SK-N-SH (cell line): ENCODE measurements around the gene ALDH6A1. TPM values are rescaled to one million over a fixed set of nuclear protein-coding genes. Genes with fewer than 3 reads are reported as not detected.
A peak's percentile ranks its signal among the peaks of the same experiment; 100 is the strongest.

Experiments
- CTCF ChIA-PET: fragments of 300-600, 350-600 bp; formaldehyde crosslinking; extraction: SDS; loops from one replicate; lab custom pipeline; 2021; lab: Yijun Ruan, JAX
- POLR2A ChIA-PET: fragments of 350-600 bp; sonication (Branson Sonifier 250); formaldehyde crosslinking; extraction: SDS; loops from one replicate; lab custom pipeline; 2020; ENCODE audit warnings: antibody characterized with exemption, inconsistent platforms; lab: Yijun Ruan, JAX
- DNase-seq: peaks from one replicate; pipeline ENCODE4 v3.0.0; 2012
- H2AFZ ChIP-seq: fragments of 200-600 bp; sonication (generic); 2 replicates; pipeline ENCODE4 v1.8.1; 2016; ENCODE audit warnings: antibody characterized with exemption, mild to moderate bottlenecking, low read depth
- H3F3A ChIP-seq: fragments of 200-600 bp; sonication (generic); replicated peaks from 2 replicates; pipeline ENCODE3; 2016; ENCODE audit warnings: antibody characterized with exemption, mild to moderate bottlenecking; ENCODE audit not compliant: insufficient read depth
- H3K27ac ChIP-seq, 2 experiments: fragments of 200-500 bp in 1 of 2; fragments of 200-600 bp in 1 of 2; sonication (Bioruptor generic) in 1 of 2; sonication (generic), shearing (Covaris generic) in 1 of 2; 2 replicates each; pipeline versions ENCODE4 v1.5.1 to v1.6.1; 2014 to 2016; ENCODE audit warnings: low read depth in 2 of 2, inconsistent platforms in 1 of 2, low read length in 1 of 2, mild to moderate bottlenecking in 1 of 2, mixed read lengths in 1 of 2
- H3K27me3 ChIP-seq: fragments of 200-600 bp; sonication (generic), shearing (Covaris generic); 2 replicates; pipeline ENCODE4 v1.6.1; 2016; ENCODE audit warnings: mixed run types; ENCODE audit not compliant: insufficient read depth
- H3K36me3 ChIP-seq, 2 experiments: fragments of 200-500 bp in 1 of 2; fragments of 200-600 bp in 1 of 2; sonication (Bioruptor generic) in 1 of 2; sonication (generic) in 1 of 2; replicated peaks in 1 of 2; 2 replicates each; pipeline versions ENCODE3 to v1.5.1; 2014 to 2016; ENCODE audit warnings: low read length in 1 of 2, mild to moderate bottlenecking in 1 of 2; ENCODE audit not compliant: insufficient read depth in 2 of 2, control insufficient read depth in 1 of 2
- H3K4me1 ChIP-seq, 2 experiments: fragments of 200-500 bp in 1 of 2; fragments of 200-600 bp in 1 of 2; sonication (Bioruptor generic) in 1 of 2; sonication (generic), shearing (Covaris generic) in 1 of 2; 2 replicates each; pipeline versions ENCODE4 v1.5.1 to v1.6.1; 2014 to 2016; ENCODE audit warnings: low read depth in 1 of 2, low read length in 1 of 2, mixed run types in 1 of 2; ENCODE audit not compliant: insufficient read depth in 2 of 2, control insufficient read depth in 1 of 2
- H3K4me2 ChIP-seq: fragments of 200-600 bp; sonication (generic), shearing (Covaris generic); 2 replicates; pipeline ENCODE4 v1.6.1; 2017; ENCODE audit warnings: mixed run types
- H3K4me3 ChIP-seq, 2 experiments: fragments of 200-500 bp in 1 of 2; fragments of 200-600 bp in 1 of 2; sonication (Bioruptor generic) in 1 of 2; sonication (generic), shearing (Covaris generic) in 1 of 2; 2 replicates each; pipeline versions ENCODE4 v1.5.1 to v1.8.1; 2014 to 2016; ENCODE audit warnings: low read depth in 2 of 2, inconsistent platforms in 1 of 2, low read length in 1 of 2, mild to moderate bottlenecking in 1 of 2, mixed read lengths in 1 of 2, moderate library complexity in 1 of 2
- H3K79me2 ChIP-seq: fragments of 200-600 bp; sonication (generic); 2 replicates; pipeline ENCODE4 v1.8.1; 2017; ENCODE audit warnings: mild to moderate bottlenecking; ENCODE audit not compliant: insufficient read depth
- H3K9ac ChIP-seq: fragments of 200-600 bp; sonication (generic); 2 replicates; pipeline ENCODE4 v1.6.1; 2017; ENCODE audit warnings: mixed run types
- H3K9me2 ChIP-seq: fragments of 200-600 bp; sonication (generic); 2 replicates; pipeline ENCODE4 v1.6.1; 2017; ENCODE audit warnings: mixed run types
- H3K9me3 ChIP-seq: fragments of 200-600 bp; sonication (generic); 2 replicates; pipeline ENCODE4 v1.6.1; 2017; ENCODE audit warnings: mixed run types, mild to moderate bottlenecking, moderate library complexity
- H4K20me1 ChIP-seq: fragments of 200-600 bp; sonication (generic); 2 replicates; pipeline ENCODE4 v1.6.1; 2017; ENCODE audit warnings: mild to moderate bottlenecking, mixed run types; ENCODE audit not compliant: insufficient read depth
- ELF1 ChIP-seq: IDR thresholded peaks from 2 replicates; pipeline ENCODE4 v1.4.0; 2012
- EZH2phosphoT487 ChIP-seq: fragments of 200-600 bp; sonication (generic); IDR thresholded peaks from 2 replicates; pipeline ENCODE4 v1.6.1; 2017; ENCODE audit warnings: low read depth, mixed run types, mild to moderate bottlenecking, antibody characterized with exemption, moderate library complexity, borderline replicate concordance
- FOXJ3 ChIP-seq: sonication (generic); formaldehyde crosslinking; IDR thresholded peaks from 2 replicates; pipeline ENCODE4 v1.5.1; 2020; ENCODE audit warnings: mild to moderate bottlenecking, missing genetic modification reagents
- FOXM1 ChIP-seq: IDR thresholded peaks from 2 replicates; pipeline ENCODE4 v1.4.0; 2012; ENCODE audit warnings: low read depth, mild to moderate bottlenecking
- GABPA ChIP-seq: IDR thresholded peaks from 2 replicates; pipeline ENCODE4 v1.4.0; 2012; ENCODE audit warnings: low read depth, mild to moderate bottlenecking
- JUND ChIP-seq: IDR thresholded peaks from 2 replicates; pipeline ENCODE4 v1.4.0; 2012
- NRF1 ChIP-seq: IDR thresholded peaks from 2 replicates; pipeline ENCODE4 v1.6.1; 2012; ENCODE audit warnings: low read depth, mild to moderate bottlenecking, low read length
- POLR2AphosphoS5 ChIP-seq: IDR thresholded peaks from 2 replicates; pipeline ENCODE4 v1.6.1; 2012; ENCODE audit warnings: low read depth, low read length
- RCOR1 ChIP-seq: fragments of 150-350 bp; IDR thresholded peaks from 2 replicates; pipeline ENCODE4 v1.6.1; 2017; ENCODE audit warnings: antibody characterized with exemption, low read length
- RFX5 ChIP-seq: IDR thresholded peaks from 2 replicates; pipeline ENCODE4 v1.6.1; 2012; ENCODE audit warnings: mild to moderate bottlenecking, improper control_type of control experiment, low read length
- RXRA ChIP-seq: IDR thresholded peaks from 2 replicates; pipeline ENCODE4 v1.4.0; 2012; ENCODE audit warnings: low read depth, mild to moderate bottlenecking, borderline replicate concordance
- SIN3A ChIP-seq: IDR thresholded peaks from 2 replicates; pipeline ENCODE4 v1.6.1; 2012; ENCODE audit warnings: low read depth, mild to moderate bottlenecking, low read length, moderate library complexity, borderline replicate concordance
- SMC3 ChIP-seq: IDR thresholded peaks from 2 replicates; pipeline ENCODE4 v1.6.1; 2012; ENCODE audit warnings: low read depth, low read length, improper control_type of control experiment
- TCF12 ChIP-seq: IDR thresholded peaks from 2 replicates; pipeline ENCODE4 v1.4.0; 2012
- USF1 ChIP-seq: IDR thresholded peaks from 2 replicates; pipeline ENCODE4 v1.4.0; 2012; ENCODE audit warnings: low read depth, borderline replicate concordance
- WGBS: methylation state at CpG from one replicate; pipeline ENCODE4 v1.1.6; 2017; ENCODE audit warnings: low lambda C conversion rate; 5-methylcytosine and 5-hydroxymethylcytosine counted together
- polyA plus RNA-seq, 3 experiments: library from polyadenylated mRNA; depleted of rRNA; stranded (reverse); fragments of >200 nt; gene quantifications; 2 replicates each; pipeline ENCODE4 v1.2.3, GENCODE V29; 2012
- TF ChIP-seq, protein P1 (sequence below): fragments of 150-350 bp; IDR thresholded peaks from 2 replicates; pipeline ENCODE4 v1.6.1; 2017; ENCODE audit warnings: antibody characterized with exemption, low read length, low read depth, borderline replicate concordance
- TF ChIP-seq, protein P2 (sequence below): IDR thresholded peaks from 2 replicates; pipeline ENCODE4 v1.6.1; 2012; ENCODE audit warnings: mild to moderate bottlenecking, low read depth, low read length, moderate library complexity
- TF ChIP-seq, protein P3 (sequence below): IDR thresholded peaks from 2 replicates; pipeline ENCODE4; 2012
- TF ChIP-seq, protein P4 (sequence below): fragments of 200-600 bp; sonication (generic); IDR thresholded peaks from 2 replicates; pipeline ENCODE4 v1.6.1; 2017; ENCODE audit warnings: antibody characterized with exemption, mild to moderate bottlenecking, moderate library complexity

The ALDH6A1 gene
- polyA plus RNA-seq, 1 of the 3 experiments (the other 2 are of a cell fraction), result 9.4 TPM

GRCh38 chr14:74084277-74085046 lies at the start of gene ALDH6A1, which contains the start of gene LIN52 (continued):
- TF ChIP-seq, protein P1, sequence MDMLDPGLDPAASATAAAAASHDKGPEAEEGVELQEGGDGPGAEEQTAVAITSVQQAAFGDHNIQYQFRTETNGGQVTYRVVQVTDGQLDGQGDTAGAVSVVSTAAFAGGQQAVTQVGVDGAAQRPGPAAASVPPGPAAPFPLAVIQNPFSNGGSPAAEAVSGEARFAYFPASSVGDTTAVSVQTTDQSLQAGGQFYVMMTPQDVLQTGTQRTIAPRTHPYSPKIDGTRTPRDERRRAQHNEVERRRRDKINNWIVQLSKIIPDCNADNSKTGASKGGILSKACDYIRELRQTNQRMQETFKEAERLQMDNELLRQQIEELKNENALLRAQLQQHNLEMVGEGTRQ, result peak; percentile 83
- TF ChIP-seq NRF1 (no peak; the same call in 1 of the 2 replicates), ELF1 (no peak), JUND (no peak), FOXJ3 (no peak), RCOR1 (no peak), SMC3 (no peak), EZH2phosphoT487 (no peak), FOXM1 (no peak)

DNA sequence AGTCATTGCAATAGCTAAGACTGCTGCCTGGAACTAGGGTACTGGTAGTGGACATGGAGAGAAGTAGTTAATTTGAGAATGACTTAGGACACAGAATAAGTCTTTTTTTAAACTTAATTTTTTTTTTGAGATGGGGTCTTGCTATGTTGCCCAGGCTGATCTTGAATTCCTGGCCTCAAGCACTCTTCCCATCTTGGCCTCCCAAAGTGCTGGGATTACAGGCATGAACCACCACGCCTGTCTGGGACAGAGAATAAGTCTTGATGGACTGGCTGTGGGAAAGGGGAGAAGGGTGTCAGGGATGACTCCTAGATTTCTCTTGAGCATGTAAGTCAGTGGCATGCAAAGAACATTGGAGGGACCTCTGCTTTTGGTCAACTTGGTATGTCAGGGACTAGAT lies 43.4 kb upstream of the ALDH6A1 start:
- no peak for TF ChIP-seq FOXJ3
- TF ChIP-seq, protein P2, sequence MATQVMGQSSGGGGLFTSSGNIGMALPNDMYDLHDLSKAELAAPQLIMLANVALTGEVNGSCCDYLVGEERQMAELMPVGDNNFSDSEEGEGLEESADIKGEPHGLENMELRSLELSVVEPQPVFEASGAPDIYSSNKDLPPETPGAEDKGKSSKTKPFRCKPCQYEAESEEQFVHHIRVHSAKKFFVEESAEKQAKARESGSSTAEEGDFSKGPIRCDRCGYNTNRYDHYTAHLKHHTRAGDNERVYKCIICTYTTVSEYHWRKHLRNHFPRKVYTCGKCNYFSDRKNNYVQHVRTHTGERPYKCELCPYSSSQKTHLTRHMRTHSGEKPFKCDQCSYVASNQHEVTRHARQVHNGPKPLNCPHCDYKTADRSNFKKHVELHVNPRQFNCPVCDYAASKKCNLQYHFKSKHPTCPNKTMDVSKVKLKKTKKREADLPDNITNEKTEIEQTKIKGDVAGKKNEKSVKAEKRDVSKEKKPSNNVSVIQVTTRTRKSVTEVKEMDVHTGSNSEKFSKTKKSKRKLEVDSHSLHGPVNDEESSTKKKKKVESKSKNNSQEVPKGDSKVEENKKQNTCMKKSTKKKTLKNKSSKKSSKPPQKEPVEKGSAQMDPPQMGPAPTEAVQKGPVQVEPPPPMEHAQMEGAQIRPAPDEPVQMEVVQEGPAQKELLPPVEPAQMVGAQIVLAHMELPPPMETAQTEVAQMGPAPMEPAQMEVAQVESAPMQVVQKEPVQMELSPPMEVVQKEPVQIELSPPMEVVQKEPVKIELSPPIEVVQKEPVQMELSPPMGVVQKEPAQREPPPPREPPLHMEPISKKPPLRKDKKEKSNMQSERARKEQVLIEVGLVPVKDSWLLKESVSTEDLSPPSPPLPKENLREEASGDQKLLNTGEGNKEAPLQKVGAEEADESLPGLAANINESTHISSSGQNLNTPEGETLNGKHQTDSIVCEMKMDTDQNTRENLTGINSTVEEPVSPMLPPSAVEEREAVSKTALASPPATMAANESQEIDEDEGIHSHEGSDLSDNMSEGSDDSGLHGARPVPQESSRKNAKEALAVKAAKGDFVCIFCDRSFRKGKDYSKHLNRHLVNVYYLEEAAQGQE, result no peak
- TF ChIP-seq, protein P3, sequence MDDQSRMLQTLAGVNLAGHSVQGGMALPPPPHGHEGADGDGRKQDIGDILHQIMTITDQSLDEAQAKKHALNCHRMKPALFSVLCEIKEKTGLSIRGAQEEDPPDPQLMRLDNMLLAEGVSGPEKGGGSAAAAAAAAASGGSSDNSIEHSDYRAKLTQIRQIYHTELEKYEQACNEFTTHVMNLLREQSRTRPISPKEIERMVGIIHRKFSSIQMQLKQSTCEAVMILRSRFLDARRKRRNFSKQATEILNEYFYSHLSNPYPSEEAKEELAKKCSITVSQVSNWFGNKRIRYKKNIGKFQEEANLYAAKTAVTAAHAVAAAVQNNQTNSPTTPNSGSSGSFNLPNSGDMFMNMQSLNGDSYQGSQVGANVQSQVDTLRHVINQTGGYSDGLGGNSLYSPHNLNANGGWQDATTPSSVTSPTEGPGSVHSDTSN, result no peak
- TF ChIP-seq USF1, result no peak
- no peak for TF ChIP-seq RXRA
- TF ChIP-seq SIN3A, result no peak
- no peak for TF ChIP-seq RFX5
- TF ChIP-seq GABPA, result no peak
- TF ChIP-seq POLR2AphosphoS5, result no peak
- no peak for TF ChIP-seq TCF12
- TF ChIP-seq, protein P4, sequence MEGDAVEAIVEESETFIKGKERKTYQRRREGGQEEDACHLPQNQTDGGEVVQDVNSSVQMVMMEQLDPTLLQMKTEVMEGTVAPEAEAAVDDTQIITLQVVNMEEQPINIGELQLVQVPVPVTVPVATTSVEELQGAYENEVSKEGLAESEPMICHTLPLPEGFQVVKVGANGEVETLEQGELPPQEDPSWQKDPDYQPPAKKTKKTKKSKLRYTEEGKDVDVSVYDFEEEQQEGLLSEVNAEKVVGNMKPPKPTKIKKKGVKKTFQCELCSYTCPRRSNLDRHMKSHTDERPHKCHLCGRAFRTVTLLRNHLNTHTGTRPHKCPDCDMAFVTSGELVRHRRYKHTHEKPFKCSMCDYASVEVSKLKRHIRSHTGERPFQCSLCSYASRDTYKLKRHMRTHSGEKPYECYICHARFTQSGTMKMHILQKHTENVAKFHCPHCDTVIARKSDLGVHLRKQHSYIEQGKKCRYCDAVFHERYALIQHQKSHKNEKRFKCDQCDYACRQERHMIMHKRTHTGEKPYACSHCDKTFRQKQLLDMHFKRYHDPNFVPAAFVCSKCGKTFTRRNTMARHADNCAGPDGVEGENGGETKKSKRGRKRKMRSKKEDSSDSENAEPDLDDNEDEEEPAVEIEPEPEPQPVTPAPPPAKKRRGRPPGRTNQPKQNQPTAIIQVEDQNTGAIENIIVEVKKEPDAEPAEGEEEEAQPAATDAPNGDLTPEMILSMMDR, result no peak
- Histone ChIP-seq H3K9ac (no peak overlapping the region), H3K9me2 (no peaks in the 10 kb centered on the region), H3K27ac (no peak overlapping the region), H3K4me2 (no peak overlapping the region), H3K36me3 (no peaks in the 10 kb centered on the region), H4K20me1 (no peaks in the 10 kb centered on the region), H3K4me1 (no peaks in the 10 kb centered on the region), H3K9me3 (no peaks in the 10 kb centered on the region), H3K79me2 (no peaks in the 10 kb centered on the region), H3K27me3 (no peaks in the 10 kb centered on the region), H2AFZ (no peak overlapping the region), H3K4me3 (no peak overlapping the region), H3F3A (no peaks in the 10 kb centered on the region)
- no peak for DNase-seq
- 100% methylated on average over 1 of the region's 1 CpG for WGBS
- POLR2A ChIA-PET, result no interaction called here
- CTCF ChIA-PET, result interaction anchor here (1.0 to 1.5 kb wide), 5 partner anchors 17 to 129 kb away, joined by 3 to 5 read pairs (median 3); no protein-coding TSS in a partner anchor
